IPS DF 19.7 (cell line): ENCODE results near the gene KIR2DL4.
"Not testable (repeated sequence)": the region's sequence is repeated elsewhere in the genome, so short reads cannot be mapped to it uniquely, and the experiment has no call there.

Source experiments
- DNase-seq: peaks from one replicate; pipeline ENCODE4 v3.0.0-alpha.2; 2013; ENCODE audit warnings: low read depth, low spot score

Gene KIR2DL4

GRCh38 chr19:54803410-54803809 lies at the start of gene KIR2DL4:
Gene KIR2DL4 (plus strand): TSS chr19:54803610. CDS start chr19:54803652, 42 bp downstream.
- DNase-seq: no peak

DNA sequence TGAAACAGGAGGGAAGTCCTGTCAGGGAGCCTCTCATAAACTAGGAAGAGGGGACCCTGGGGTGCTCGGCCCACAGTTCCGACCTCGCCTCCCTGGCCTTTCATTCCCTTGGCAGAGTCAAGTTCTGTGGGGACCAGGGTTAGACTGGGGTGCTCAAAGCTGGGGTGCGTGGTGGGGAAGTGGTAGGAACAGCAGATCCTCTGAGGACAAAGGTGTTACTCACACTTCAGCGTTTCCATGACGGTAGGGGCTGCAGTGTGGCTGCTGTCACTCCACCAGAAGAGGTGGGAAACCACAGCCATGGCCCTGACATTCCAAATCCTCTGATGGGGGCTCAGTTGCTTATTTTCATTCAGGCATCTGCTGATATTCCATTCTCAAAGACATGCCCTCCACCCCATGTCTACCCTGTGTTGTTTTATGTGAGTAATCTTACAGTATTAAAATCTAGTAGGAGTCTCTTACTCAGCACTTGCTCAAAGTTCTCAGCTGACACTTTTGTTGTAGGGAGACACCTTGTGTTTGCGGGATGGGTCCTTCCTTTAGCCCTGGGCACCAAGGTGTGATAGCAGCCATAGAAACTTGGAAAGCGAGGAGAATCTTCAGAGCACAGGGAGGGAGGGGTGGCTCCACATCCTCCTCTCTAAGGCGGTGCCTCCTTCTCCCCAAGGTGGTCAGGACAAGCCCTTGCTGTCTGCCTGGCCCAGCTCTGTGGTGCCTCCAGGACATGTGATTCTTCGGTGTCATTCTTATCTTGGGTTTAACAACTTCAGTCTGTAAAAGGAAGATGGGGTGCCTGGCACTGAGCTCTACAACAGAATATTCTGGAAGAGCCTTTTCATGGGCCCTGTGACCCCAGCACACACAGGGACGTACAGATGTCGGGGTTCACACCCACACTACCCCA lies 47.0 kb upstream of the KIR2DL4 start:
- DNase-seq: not testable (repeated sequence)

DNA sequence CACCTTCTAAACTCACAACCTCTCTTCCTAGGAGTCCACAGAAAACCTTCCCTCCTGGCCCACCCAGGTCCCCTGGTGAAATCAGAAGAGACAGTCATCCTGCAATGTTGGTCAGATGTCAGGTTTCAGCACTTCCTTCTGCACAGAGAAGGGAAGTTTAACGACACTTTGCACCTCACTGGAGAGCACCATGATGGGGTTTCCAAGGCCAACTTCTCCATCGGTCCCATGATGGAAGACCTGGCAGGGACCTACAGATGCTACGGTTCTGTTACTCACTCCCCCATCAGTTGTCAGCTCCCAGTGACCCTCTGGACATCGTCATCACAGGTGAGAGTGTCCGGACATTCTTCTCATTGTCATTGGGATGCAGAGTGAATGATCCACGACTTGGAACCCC lies 44.8 kb upstream of the KIR2DL4 start:
- not testable (repeated sequence) for DNase-seq

DNA sequence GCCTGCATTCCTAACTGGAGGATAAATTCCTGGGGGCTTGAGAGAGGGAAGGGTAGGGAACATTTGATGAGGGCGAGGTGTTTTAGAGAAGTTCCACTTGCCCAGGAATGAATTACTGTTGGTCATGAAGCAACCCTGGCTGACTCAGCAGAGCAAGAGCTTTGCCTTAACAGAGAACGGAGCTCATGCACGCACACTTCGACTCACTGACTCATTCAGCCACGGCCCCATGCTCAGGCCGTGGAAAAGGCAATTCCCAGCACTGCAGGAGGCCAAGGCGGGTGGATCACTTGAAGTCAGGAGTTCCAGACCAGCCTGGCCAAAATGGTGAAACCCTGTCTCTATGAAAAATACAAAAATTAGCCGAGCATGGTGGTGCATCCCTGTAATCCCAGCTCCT lies 39.2 kb upstream of the KIR2DL4 start:
- DNase-seq: not testable (repeated sequence)

DNA sequence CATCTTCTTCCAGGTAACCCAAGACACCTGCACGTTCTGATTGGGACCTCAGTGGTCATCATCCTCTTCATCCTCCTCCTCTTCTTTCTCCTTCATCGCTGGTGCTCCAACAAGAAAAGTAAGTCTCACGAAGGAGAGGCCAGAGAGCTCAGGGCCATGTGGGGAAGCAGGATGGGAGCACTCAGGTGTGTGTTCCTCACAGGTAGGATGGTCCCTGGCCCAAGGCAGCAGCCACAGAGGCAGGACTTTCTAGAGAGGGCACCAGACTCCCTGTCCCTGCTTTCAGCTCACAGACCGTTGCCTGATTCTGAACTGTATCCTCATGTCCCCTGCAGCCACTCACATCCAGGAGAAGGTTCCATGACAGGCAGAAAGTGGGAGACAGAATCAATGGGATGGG lies 36.9 kb upstream of the KIR2DL4 start:
- not testable (repeated sequence) for DNase-seq

- DNase-seq: not testable (repeated sequence)
Measured at GRCh38 chr19:54769646-54770045, 33.8 kb upstream of the KIR2DL4 start, which contains the start of gene KIR2DL1. Gene KIR2DL1 (plus strand): TSS chr19:54769793. CDS start chr19:54769851, 58 bp downstream.

- not testable (repeated sequence) for DNase-seq
Measured at GRCh38 chr19:54770511-54770910, 32.9 kb upstream of the KIR2DL4 start.

DNA sequence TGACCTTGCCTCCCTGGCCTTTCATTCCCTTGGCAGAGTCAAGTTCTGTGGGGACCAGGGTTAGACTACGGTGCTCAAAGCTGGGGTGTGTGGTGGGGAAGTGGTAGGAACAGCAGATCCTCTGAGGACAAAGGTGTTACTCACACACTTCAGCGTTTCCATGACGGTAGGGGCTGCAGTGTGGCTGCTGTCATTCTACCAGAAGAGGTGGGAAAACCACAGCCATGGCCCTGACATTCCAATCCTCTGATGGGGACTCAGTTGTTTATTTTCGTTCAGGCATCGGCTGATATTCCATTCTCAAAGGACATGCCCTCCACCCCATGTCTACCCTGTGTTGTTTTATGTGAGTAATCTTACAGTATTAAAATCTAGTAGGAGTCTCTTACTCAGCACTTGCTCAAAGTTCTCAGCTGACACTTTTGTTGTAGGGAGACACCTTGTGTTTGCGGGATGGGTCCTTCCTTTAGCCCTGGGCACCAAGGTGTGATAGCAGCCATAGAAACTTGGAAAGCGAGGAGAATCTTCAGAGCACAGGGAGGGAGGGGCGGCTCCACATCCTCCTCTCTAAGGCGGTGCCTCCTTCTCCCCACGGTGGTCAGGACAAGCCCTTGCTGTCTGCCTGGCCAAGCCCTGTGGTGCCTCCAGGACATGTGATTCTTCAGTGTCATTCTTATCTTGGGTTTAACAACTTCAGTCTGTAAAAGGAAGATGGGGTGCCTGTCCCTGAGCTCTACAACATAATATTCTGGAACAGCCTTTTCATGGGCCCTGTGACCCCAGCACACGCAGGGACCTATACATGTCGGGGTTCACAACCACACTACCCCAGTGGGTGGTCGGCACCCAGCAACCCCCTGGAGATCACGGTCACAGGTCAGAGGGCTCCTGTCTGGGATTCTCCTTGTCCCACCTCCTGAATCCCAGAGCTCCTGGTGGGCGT lies 32.1 kb upstream of the KIR2DL4 start:
- DNase-seq: not testable (repeated sequence)

- DNase-seq: not testable (repeated sequence)
Measured at GRCh38 chr19:54772666-54773065, 30.7 kb upstream of the KIR2DL4 start.

DNA sequence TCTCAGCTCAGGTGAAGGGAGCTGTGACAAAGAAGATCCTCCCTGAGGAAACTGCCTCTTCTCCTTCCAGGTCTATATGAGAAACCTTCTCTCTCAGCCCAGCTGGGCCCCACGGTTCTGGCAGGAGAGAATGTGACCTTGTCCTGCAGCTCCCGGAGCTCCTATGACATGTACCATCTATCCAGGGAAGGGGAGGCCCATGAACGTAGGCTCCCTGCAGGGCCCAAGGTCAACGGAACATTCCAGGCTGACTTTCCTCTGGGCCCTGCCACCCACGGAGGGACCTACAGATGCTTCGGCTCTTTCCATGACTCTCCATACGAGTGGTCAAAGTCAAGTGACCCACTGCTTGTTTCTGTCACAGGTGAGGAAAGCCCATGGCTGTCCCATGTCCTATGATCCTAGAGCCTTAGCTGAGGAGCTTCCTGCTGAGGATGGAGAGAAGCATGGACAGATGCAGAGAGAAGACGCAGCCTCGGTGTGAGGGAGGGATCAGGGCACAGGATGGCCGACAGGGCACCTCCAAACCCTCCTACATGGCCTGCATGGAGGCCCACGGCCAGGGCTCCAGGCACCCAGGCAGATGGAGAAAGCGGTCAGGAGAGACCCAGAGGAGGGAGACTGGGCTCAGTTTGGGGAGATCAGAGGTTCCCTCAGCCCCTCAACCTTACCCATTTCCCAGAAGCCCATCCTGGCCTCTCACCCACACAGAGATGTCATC lies 28.2 kb upstream of the KIR2DL4 start:
- not testable (repeated sequence) for DNase-seq

DNA sequence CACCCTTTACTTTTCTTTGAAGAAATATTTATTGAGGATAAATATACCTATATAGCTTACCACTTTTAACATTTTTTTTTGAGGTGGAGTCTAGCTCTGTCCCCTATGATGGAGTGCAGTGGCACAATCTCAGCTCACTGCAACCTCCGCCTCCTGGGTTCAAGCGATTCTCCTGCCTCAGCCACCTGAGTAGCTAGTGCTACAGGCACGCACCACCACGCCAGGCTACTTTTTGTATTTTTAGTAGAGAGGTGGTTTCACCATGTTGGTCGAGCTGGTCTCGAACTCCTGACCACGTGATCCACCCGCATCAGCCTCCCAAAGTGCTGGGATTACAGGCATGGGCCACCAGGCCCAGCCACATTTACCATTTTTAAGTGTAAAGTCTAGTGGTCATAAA lies 27.6 kb upstream of the KIR2DL4 start:
- DNase-seq: not testable (repeated sequence)

GRCh38 chr19:54777851-54778250 lies 25.6 kb upstream of the KIR2DL4 start:
- not testable (repeated sequence) for DNase-seq

DNA sequence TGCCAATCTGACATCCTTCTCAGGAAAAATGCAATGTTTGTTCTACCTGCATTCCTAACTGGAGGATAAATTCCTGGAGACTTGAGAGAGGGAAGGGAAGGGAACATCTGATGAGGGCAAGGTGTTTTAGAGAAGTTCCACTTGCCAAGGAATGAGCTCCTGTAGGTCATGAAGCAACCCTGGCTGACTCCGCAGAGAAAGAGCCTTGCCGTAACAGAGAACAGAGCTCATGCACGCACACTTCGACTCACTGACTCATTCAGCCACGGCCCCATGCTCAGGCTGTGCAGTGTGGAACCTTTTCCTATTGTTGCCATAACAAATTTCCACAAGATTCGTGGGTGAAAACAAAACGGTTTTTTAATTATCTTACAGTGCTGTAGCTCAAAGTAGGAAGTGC lies 24.5 kb upstream of the KIR2DL4 start:
- DNase-seq: not testable (repeated sequence)

DNA sequence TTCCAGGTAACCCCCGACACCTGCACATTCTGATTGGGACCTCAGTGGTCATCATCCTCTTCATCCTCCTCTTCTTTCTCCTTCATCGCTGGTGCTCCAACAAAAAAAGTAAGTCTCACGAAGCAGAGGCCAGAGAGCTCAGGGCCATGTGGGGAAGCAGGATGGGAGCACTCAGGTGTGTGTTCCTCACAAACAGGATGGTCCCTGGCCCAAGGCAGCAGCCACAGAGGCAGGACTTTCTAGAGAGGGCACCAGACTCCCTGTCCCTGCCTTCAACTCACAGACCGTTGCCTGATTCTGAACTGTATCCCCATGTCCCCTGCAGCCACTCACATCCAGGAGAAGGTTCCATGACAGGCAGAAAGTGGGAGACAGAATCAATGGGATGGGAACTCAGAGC lies 20.5 kb upstream of the KIR2DL4 start:
- DNase-seq: not testable (repeated sequence)

DNA sequence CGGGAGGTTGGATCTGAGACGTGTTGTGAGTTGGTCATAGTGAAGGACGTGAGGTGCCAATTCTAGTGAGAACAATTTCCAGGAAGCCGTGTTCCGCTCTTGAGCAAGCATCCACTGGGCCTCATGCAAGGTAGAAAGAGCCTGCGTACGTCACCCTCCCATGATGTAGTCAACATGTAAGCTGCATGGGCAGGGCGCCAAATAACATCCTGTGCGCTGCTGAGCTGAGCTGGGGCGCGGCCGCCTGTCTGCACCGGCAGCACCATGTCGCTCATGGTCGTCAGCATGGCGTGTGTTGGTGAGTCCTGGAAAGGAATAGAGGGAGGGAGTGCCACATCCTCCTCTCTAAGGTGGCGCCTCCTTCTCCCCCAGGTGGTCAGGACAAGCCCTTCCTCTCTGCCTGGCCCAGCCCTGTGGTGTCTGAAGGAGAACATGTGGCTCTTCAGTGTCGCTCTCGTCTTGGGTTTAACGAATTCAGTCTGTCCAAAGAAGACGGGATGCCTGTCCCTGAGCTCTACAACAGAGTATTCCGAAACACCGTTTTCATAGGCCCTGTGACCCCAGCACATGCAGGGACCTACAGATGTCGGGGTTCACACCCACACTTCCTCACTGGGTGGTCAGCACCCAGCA lies 17.2 kb upstream of the KIR2DL4 start:
- not testable (repeated sequence) for DNase-seq

DNA sequence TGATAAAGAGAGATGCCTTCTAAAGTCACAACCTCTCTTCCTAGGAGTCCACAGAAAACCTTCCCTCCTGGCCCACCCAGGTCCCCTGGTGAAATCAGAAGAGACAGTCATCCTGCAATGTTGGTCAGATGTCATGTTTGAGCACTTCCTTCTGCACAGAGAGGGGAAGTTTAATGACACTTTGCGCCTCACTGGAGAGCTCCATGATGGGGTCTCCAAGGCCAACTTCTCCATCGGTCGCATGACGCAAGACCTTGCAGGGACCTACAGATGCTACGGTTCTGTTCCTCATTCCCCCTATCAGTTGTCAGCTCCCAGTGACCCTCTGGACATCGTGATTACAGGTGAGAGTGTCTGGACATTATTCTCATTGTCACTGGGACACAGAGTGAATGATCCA lies 15.3 kb upstream of the KIR2DL4 start:
- DNase-seq: not testable (repeated sequence)

- DNase-seq: no peak
Measured at GRCh38 chr19:54790711-54791110, 12.7 kb upstream of the KIR2DL4 start.

GRCh38 chr19:54791476-54791875 lies 11.9 kb upstream of the KIR2DL4 start:
- no peak for DNase-seq

- DNase-seq: no peak
Measured at GRCh38 chr19:54792814-54793213, 10.6 kb upstream of the KIR2DL4 start.

- DNase-seq: no peak
Measured at GRCh38 chr19:54795758-54796157, 7.7 kb upstream of the KIR2DL4 start.

GRCh38 chr19:54804101-54804500 lies 691 bp downstream of the KIR2DL4 start:
- no peak for DNase-seq
